HepG2 (cell line): ENCODE results near the gene PSMB3. TPM values are rescaled to one million over a fixed set of nuclear protein-coding genes. Genes with fewer than 3 reads are reported as not detected.

ENCODE experiments used
- DDIT3 ChIP-seq: sonication (generic); formaldehyde crosslinking; IDR thresholded peaks from 2 replicates; pipeline ENCODE4 v1.4.0; 2020; ENCODE audit warnings: mild to moderate bottlenecking, missing genetic modification reagents
- JDP2 ChIP-seq: sonication (generic); formaldehyde crosslinking; IDR thresholded peaks from 2 replicates; pipeline ENCODE4 v1.8.1; 2022; ENCODE audit warnings: missing genetic modification reagents, borderline replicate concordance
- RFX5 ChIP-seq: IDR thresholded peaks from 2 replicates; pipeline ENCODE4 v1.6.1; 2011; ENCODE audit warnings: low read depth, low read length, improper control_type of control experiment
- RXRB ChIP-seq: IDR thresholded peaks from 2 replicates; pipeline ENCODE4 v1.6.1; 2016; ENCODE audit warnings: borderline replicate concordance, missing genetic modification reagents, missing compliant biosample characterization
- SIX1 ChIP-seq: sonication (generic); formaldehyde crosslinking; IDR thresholded peaks from 2 replicates; pipeline ENCODE4 v1.4.0; 2020; ENCODE audit warnings: missing genetic modification reagents, borderline replicate concordance
- TEAD3 ChIP-seq: optimal IDR thresholded peaks from 2 replicates; pipeline ENCODE3; 2016; ENCODE audit warnings: borderline replicate concordance
- ZBTB10 ChIP-seq: sonication (generic); formaldehyde crosslinking; IDR thresholded peaks from 2 replicates; pipeline ENCODE4 v1.4.0; 2020; ENCODE audit warnings: missing genetic modification reagents, borderline replicate concordance
- ZBTB14 ChIP-seq: sonication (generic); formaldehyde crosslinking; IDR thresholded peaks from 2 replicates; pipeline ENCODE4 v1.4.0; 2020; ENCODE audit warnings: missing genetic modification reagents
- ZNF30 ChIP-seq: sonication (generic); formaldehyde crosslinking; IDR thresholded peaks from 2 replicates; pipeline ENCODE4 v1.5.0; 2020; ENCODE audit warnings: mild to moderate bottlenecking, missing genetic modification reagents
- ZNF318 ChIP-seq: sonication (generic); formaldehyde crosslinking; IDR thresholded peaks from 2 replicates; pipeline ENCODE4 v1.4.0; 2020; ENCODE audit warnings: mild to moderate bottlenecking, missing genetic modification reagents
- ZNF430 ChIP-seq: sonication (generic); formaldehyde crosslinking; IDR thresholded peaks from 2 replicates; pipeline ENCODE4 v1.9.0; 2021; ENCODE audit warnings: mild to moderate bottlenecking, missing genetic modification reagents
- ZNF446 ChIP-seq: sonication (generic); formaldehyde crosslinking; IDR thresholded peaks from 2 replicates; pipeline ENCODE4 v1.5.0; 2020; ENCODE audit warnings: mild to moderate bottlenecking, missing genetic modification reagents
- ZNF556 ChIP-seq: sonication (generic); formaldehyde crosslinking; IDR thresholded peaks from 2 replicates; pipeline ENCODE4 v1.4.0; 2020; ENCODE audit warnings: mild to moderate bottlenecking, missing genetic modification reagents, borderline replicate concordance
- ZNF576 ChIP-seq: sonication (generic); formaldehyde crosslinking; IDR thresholded peaks from 2 replicates; pipeline ENCODE4 v1.4.0; 2020; ENCODE audit warnings: mild to moderate bottlenecking, missing genetic modification reagents
- ZNF709 ChIP-seq: sonication (generic); formaldehyde crosslinking; IDR thresholded peaks from 2 replicates; pipeline ENCODE4 v1.5.0; 2020; ENCODE audit warnings: mild to moderate bottlenecking, missing genetic modification reagents
- ZNF749 ChIP-seq: sonication (generic); formaldehyde crosslinking; IDR thresholded peaks from 2 replicates; pipeline ENCODE4 v1.8.0; 2022; ENCODE audit warnings: mild to moderate bottlenecking, missing genetic modification reagents, moderate library complexity, borderline replicate concordance
- ZNF841 ChIP-seq: sonication (generic); formaldehyde crosslinking; IDR thresholded peaks from 2 replicates; pipeline ENCODE4 v1.8.1; 2023; ENCODE audit warnings: missing genetic modification reagents, borderline replicate concordance
- polyA plus RNA-seq, 8 experiments: library from polyadenylated mRNA; depleted of rRNA in 3 of 8; stranded (reverse) in 7 of 8; unstranded in 1 of 8; fragments of >200 nt; fragmentation: Illumina TruSeq in 4 of 8; extraction: Trizol in 4 of 8; gene quantifications; 2 replicates each; pipeline versions ENCODE4 v1.2.1 to v1.2.3, GENCODE V29; 2011 to 2016; ENCODE audit warnings: low read depth in 4 of 8, missing spikeins in 1 of 8, mixed read lengths in 1 of 8; ENCODE audit not compliant: insufficient read depth in 1 of 8
- total RNA-seq, 5 experiments: library from RNA; depleted of rRNA; stranded (reverse); fragments of >200 nt; fragmentation: Illumina TruSeq; extraction: Trizol; gene quantifications; 2 replicates each; pipeline ENCODE4 v1.2.3, GENCODE V29; 2016; ENCODE audit warnings: low read depth in 1 of 5

The PSMB3 gene
- total and polyA plus RNA-seq, 2 of the 13 experiments (the other 11 are each of a cell fraction or from before 2014, with no cell fraction given), result 366 to 517 TPM

GRCh38 chr17:38729368-38729885 lies 23.1 kb upstream of the PSMB3 start (continued):
- no peak for TF ChIP-seq ZBTB14 (CRISPR knock-in tag)
- no peak for TF ChIP-seq JDP2 (CRISPR knock-in tag)
- peak; percentile 3 for TF ChIP-seq TEAD3 (CRISPR knock-in tag)
- TF ChIP-seq ZNF709 (CRISPR knock-in tag), result no peak
- TF ChIP-seq ZBTB10 (CRISPR knock-in tag), result no peak
- no peak for TF ChIP-seq DDIT3
- TF ChIP-seq ZNF576 (CRISPR knock-in tag), result 0 out of 2 replicates have a peak, but pooled peaks have one; percentile 56
- no peak for TF ChIP-seq ZNF841 (CRISPR knock-in tag)
- 0 out of 2 replicates have a peak, but pooled peaks have one; percentile 10 for TF ChIP-seq ZNF749 (CRISPR knock-in tag)
- TF ChIP-seq SIX1 (CRISPR knock-in tag), result no peak
- TF ChIP-seq ZNF556, result peak; percentile 11; the same call in 1 of the 2 replicates
- no peak for TF ChIP-seq ZNF446
- TF ChIP-seq ZNF30 (CRISPR knock-in tag), result no peak
- TF ChIP-seq ZNF430, result no peak
- no peak for TF ChIP-seq RFX5
- no peak for TF ChIP-seq ZNF318
- no peak for TF ChIP-seq RXRB
